Heart left ventricle (tissue), 13 donors: Measurements from ENCODE around the gene RPS2.

Source experiments
- POLR2A ChIP-seq, 2 donors: fragments of 450-650 bp; IDR thresholded peaks; one replicate each; pipeline ENCODE4 v1.6.1; 2017; ENCODE audit warnings: antibody characterized with exemption in 2 of 2, mild to moderate bottlenecking in 2 of 2, moderate library complexity in 2 of 2
- TF ChIP-seq, protein P1 (sequence below), 12 donors: fragments of 200-600 bp; sonication (generic) in 4 of 12; IDR thresholded peaks; one replicate each; pipeline versions ENCODE4 v1.5.0 to v1.8.0; 2018 to 2022; ENCODE audit warnings: antibody characterized with exemption in 12 of 12, mild to moderate bottlenecking in 5 of 12
- donor health status: ischemic (EF 13 %, LVEDD 7.1; RV severe dilation, severe dysfunction).
- donor health status: DM: no; HTN: yes; CAD: no.
- donor health status: DM: no; HTN: no; CAD: no.
- donor health status: ischemic (EF 25% LVEDD 6.9; RV normal size, moderate dysfunction).
- donor health status: ischemic (EF 25% LVEDD 5.7; RV mildly dilated, moderate dysfunction).
- donor health status: ischemic (EF 35%, LVEDD 5.7; RV mildly dilated, moderate dysfunction).
- donor health status: nonischemic (EF 11% LVEDD 7.7; RV severe dilation, severe dysfunction).
- donor health status: DM: yes; HTN: yes; CAD: no.
- donor health status: PGD.
- donor health status: ischemic (EF 29% LVEDD 5.4; RV normal size, mild dysfunction).
- donor health status: nonischemic (EF 23%, LVEDD 6.1; RV moderate dilation, normal function).

GRCh38 chr16:1940273-1941161 is 24.1 kb downstream of the RPS2 start:
- TF ChIP-seq, protein P1, sequence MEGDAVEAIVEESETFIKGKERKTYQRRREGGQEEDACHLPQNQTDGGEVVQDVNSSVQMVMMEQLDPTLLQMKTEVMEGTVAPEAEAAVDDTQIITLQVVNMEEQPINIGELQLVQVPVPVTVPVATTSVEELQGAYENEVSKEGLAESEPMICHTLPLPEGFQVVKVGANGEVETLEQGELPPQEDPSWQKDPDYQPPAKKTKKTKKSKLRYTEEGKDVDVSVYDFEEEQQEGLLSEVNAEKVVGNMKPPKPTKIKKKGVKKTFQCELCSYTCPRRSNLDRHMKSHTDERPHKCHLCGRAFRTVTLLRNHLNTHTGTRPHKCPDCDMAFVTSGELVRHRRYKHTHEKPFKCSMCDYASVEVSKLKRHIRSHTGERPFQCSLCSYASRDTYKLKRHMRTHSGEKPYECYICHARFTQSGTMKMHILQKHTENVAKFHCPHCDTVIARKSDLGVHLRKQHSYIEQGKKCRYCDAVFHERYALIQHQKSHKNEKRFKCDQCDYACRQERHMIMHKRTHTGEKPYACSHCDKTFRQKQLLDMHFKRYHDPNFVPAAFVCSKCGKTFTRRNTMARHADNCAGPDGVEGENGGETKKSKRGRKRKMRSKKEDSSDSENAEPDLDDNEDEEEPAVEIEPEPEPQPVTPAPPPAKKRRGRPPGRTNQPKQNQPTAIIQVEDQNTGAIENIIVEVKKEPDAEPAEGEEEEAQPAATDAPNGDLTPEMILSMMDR (IDR thresholded peaks at IDR 0.05): no peak
- no peak for TF ChIP-seq POLR2A (IDR thresholded peaks at IDR 0.05)
